HepG2 (cell line): ENCODE data around the gene SBK2. TPM values are rescaled to one million over a fixed set of nuclear protein-coding genes. Genes with fewer than 3 reads are reported as not detected.

Source experiments
- ARID3A ChIP-seq: IDR thresholded peaks from 2 replicates; pipeline ENCODE4 v1.6.1; 2012; ENCODE audit warnings: low read depth, low read length, improper control_type of control experiment
- ARNT2 ChIP-seq: sonication (generic); formaldehyde crosslinking; IDR thresholded peaks from 2 replicates; pipeline ENCODE4 v1.8.0; 2022; ENCODE audit warnings: mild to moderate bottlenecking, low read depth, missing genetic modification reagents, moderate library complexity
- ATAD3A ChIP-seq: sonication (generic); formaldehyde crosslinking; IDR thresholded peaks from 2 replicates; pipeline ENCODE4 v1.4.0; 2020; ENCODE audit warnings: missing genetic modification reagents
- ATF5 ChIP-seq: sonication (generic); formaldehyde crosslinking; IDR thresholded peaks from 2 replicates; pipeline ENCODE4 v1.4.0; 2020; ENCODE audit warnings: mild to moderate bottlenecking, low read depth, missing genetic modification reagents
- BCL3 ChIP-seq: sonication (generic); formaldehyde crosslinking; IDR thresholded peaks from 2 replicates; pipeline ENCODE4 v1.5.1; 2020; ENCODE audit warnings: mild to moderate bottlenecking, missing genetic modification reagents, moderate library complexity
- CERS6 ChIP-seq: sonication (generic); formaldehyde crosslinking; IDR thresholded peaks from 2 replicates; pipeline ENCODE4 v1.5.0; 2020; ENCODE audit warnings: missing genetic modification reagents
- ETV5 ChIP-seq: IDR thresholded peaks from 2 replicates; pipeline ENCODE4 v1.6.1; 2018; ENCODE audit warnings: missing biosample characterization, missing genetic modification reagents, inconsistent platforms, borderline replicate concordance
- FOXA3 ChIP-seq: IDR thresholded peaks from 2 replicates; pipeline ENCODE4 v1.6.1; 2016; ENCODE audit warnings: missing genetic modification reagents, missing compliant biosample characterization
- FUBP1 ChIP-seq: sonication (generic); formaldehyde crosslinking; IDR thresholded peaks from 2 replicates; pipeline ENCODE4 v1.5.1; 2020; ENCODE audit warnings: missing genetic modification reagents, mild to moderate bottlenecking, borderline replicate concordance
- KMT2A ChIP-seq: sonication (generic); formaldehyde crosslinking; IDR thresholded peaks from 2 replicates; pipeline ENCODE4 v1.4.0; 2020; ENCODE audit warnings: missing genetic modification reagents
- MED1 ChIP-seq: sonication (generic); formaldehyde crosslinking; IDR thresholded peaks from 2 replicates; pipeline ENCODE4 v1.4.0; 2020; ENCODE audit warnings: missing genetic modification reagents
- RBM22 ChIP-seq: fragments of 200-400 bp; formaldehyde crosslinking; optimal IDR thresholded peaks from 2 replicates; pipeline ENCODE3; 2017; ENCODE audit warnings: mild to moderate bottlenecking, low read length, moderate library complexity
- SKIL ChIP-seq: sonication (generic); formaldehyde crosslinking; IDR thresholded peaks from 2 replicates; pipeline ENCODE4 v1.8.0; 2022; ENCODE audit warnings: missing genetic modification reagents, mild to moderate bottlenecking, moderate library complexity, borderline replicate concordance
- TGIF2 ChIP-seq: IDR thresholded peaks from 2 replicates; pipeline ENCODE4 v1.6.1; 2016; ENCODE audit warnings: control low read depth, missing compliant biosample characterization
- TOPORS ChIP-seq: sonication (generic); formaldehyde crosslinking; IDR thresholded peaks from 2 replicates; pipeline ENCODE4 v1.8.0; 2023; ENCODE audit warnings: mild to moderate bottlenecking, missing genetic modification reagents
- ZNF292 ChIP-seq: sonication (generic); formaldehyde crosslinking; IDR thresholded peaks from 2 replicates; pipeline ENCODE4 v1.8.1; 2022; ENCODE audit warnings: mild to moderate bottlenecking, low read depth, missing genetic modification reagents, borderline replicate concordance
- ZNF331 ChIP-seq: sonication (generic); formaldehyde crosslinking; IDR thresholded peaks from 2 replicates; pipeline ENCODE4 v1.4.0; 2020; ENCODE audit warnings: missing genetic modification reagents
- ZNF343 ChIP-seq: sonication (generic); formaldehyde crosslinking; IDR thresholded peaks from 2 replicates; pipeline ENCODE4 v1.4.0; 2020; ENCODE audit warnings: mild to moderate bottlenecking, missing genetic modification reagents
- ZNF350 ChIP-seq: sonication (generic); formaldehyde crosslinking; IDR thresholded peaks from 2 replicates; pipeline ENCODE4 v1.4.0; 2020; ENCODE audit warnings: mild to moderate bottlenecking, low read depth, missing genetic modification reagents, borderline replicate concordance
- ZNF607 ChIP-seq: sonication (generic); formaldehyde crosslinking; IDR thresholded peaks from 2 replicates; pipeline ENCODE4 v1.5.1; 2020; ENCODE audit warnings: missing genetic modification reagents, mild to moderate bottlenecking, borderline replicate concordance
- polyA plus RNA-seq, 8 experiments: library from polyadenylated mRNA; depleted of rRNA in 3 of 8; stranded (reverse) in 7 of 8; unstranded in 1 of 8; fragments of >200 nt; fragmentation: Illumina TruSeq in 4 of 8; extraction: Trizol in 4 of 8; gene quantifications; 2 replicates each; pipeline versions ENCODE4 v1.2.1 to v1.2.3, GENCODE V29; 2011 to 2016; ENCODE audit warnings: low read depth in 4 of 8, missing spikeins in 1 of 8, mixed read lengths in 1 of 8; ENCODE audit not compliant: insufficient read depth in 1 of 8
- total RNA-seq, 5 experiments: library from RNA; depleted of rRNA; stranded (reverse); fragments of >200 nt; fragmentation: Illumina TruSeq; extraction: Trizol; gene quantifications; 2 replicates each; pipeline ENCODE4 v1.2.3, GENCODE V29; 2016; ENCODE audit warnings: low read depth in 1 of 5

Gene SBK2
- total and polyA plus RNA-seq, 2 of the 13 experiments (the other 11 are each of a cell fraction or from before 2014, with no cell fraction given): 0.24 TPM; not detected in 1

GRCh38 chr19:55581145-55581822 lies 44.4 kb upstream of the SBK2 start (continued):
- no peak for TF ChIP-seq CERS6
- TF ChIP-seq MED1: no peak
- peak; percentile 50 for TF ChIP-seq SKIL (CRISPR knock-in tag)
- peak; percentile 72; the same call in 1 of the 2 replicates for TF ChIP-seq ATF5 (CRISPR knock-in tag)
- peak; percentile 73; the same call in 1 of the 2 replicates for TF ChIP-seq BCL3 (CRISPR knock-in tag)
- TF ChIP-seq FUBP1 (CRISPR knock-in tag): no peak
- 0 out of 2 replicates have a peak, but pooled peaks have one; percentile 10 for TF ChIP-seq TGIF2 (CRISPR knock-in tag)
- TF ChIP-seq ARID3A: no peak
- TF ChIP-seq ZNF331 (CRISPR knock-in tag): peak; percentile 62; the same call in 1 of the 2 replicates
- TF ChIP-seq ZNF292 (CRISPR knock-in tag): 0 out of 2 replicates have a peak, but pooled peaks have one; percentile 23
- peak; percentile 49; the same call in 1 of the 2 replicates for TF ChIP-seq ZNF607 (CRISPR knock-in tag)
- peak; percentile 9; the same call in 1 of the 2 replicates for TF ChIP-seq KMT2A (CRISPR knock-in tag)
- no peak for TF ChIP-seq ZNF350 (CRISPR knock-in tag)
- peak; percentile 46; the same call in 1 of the 2 replicates for TF ChIP-seq ZNF343 (CRISPR knock-in tag)
- TF ChIP-seq ARNT2 (CRISPR knock-in tag): peak; percentile 55; the same call in 1 of the 2 replicates
- no peak for TF ChIP-seq TOPORS (CRISPR knock-in tag)
- TF ChIP-seq FOXA3 (CRISPR knock-in tag): peak; percentile 47; the same call in 1 of the 2 replicates
- no peak for TF ChIP-seq RBM22
- TF ChIP-seq ETV5 (CRISPR knock-in tag): 0 out of 2 replicates have a peak, but pooled peaks have one; percentile 4
- TF ChIP-seq ATAD3A (CRISPR knock-in tag): 0 out of 2 replicates have a peak, but pooled peaks have one; percentile 55
